Peyer's patch (tissue), 4 donors: ENCODE data around the gene FGF2.

ENCODE experiments used
- CTCF ChIP-seq, 6 experiments: fragments of 450-650 bp in 4 of 6; fragments of 200-600 bp in 2 of 6; sonication (generic) in 1 of 6; IDR thresholded peaks; one replicate each; pipeline ENCODE4 v1.5.1; 2017 to 2019; ENCODE audit warnings: antibody characterized with exemption in 6 of 6, mild to moderate bottlenecking in 3 of 6, moderate library complexity in 1 of 6
- POLR2A ChIP-seq, 2 donors: fragments of 450-650 bp; IDR thresholded peaks; one replicate each; pipeline ENCODE4 v1.5.1; 2017; ENCODE audit warnings: antibody characterized with exemption in 2 of 2, mild to moderate bottlenecking in 2 of 2, moderate library complexity in 2 of 2

GRCh38 chr4:122816476-122816875, 10.2 kb upstream of the FGF2 start:
- no peak for TF ChIP-seq CTCF (IDR thresholded peaks at IDR 0.05)
- TF ChIP-seq POLR2A (IDR thresholded peaks at IDR 0.05): no peak
